K562 (cell line): Measurements from ENCODE around the gene GRB14. TPM values are rescaled to one million over a fixed set of nuclear protein-coding genes. Genes with fewer than 3 reads are reported as not detected.

ENCODE experiments used
- ATAC-seq: fragments of 200-7000 bp; cut with Tn5 transposase; 3 replicates; pipeline ENCODE4 v1.9.1; 2020; ENCODE audit warnings: moderate library complexity
- BruUV-seq: library from RNA; stranded (reverse); fragments of 400-500 nt; replicated peaks from 2 replicates; lab custom pipeline; 2021; lab: Mats Ljungman, UMichigan
- CTCF ChIA-PET: fragments of 300-600 bp; formaldehyde crosslinking; extraction: SDS; loops from one replicate; lab custom pipeline; 2021; ENCODE audit warnings: low intra/inter-chr PET ratio; lab: Yijun Ruan, JAX
- POLR2A ChIA-PET: fragments of 300-600, 350-650 bp; sonication (Branson Sonifier 250); formaldehyde crosslinking; extraction: SDS; loops from one replicate; lab custom pipeline; 2021; ENCODE audit warnings: antibody characterized with exemption, inconsistent platforms; lab: Yijun Ruan, JAX
- DNase-seq, 4 experiments: peaks; one replicate each; pipeline versions ENCODE4 v3.0.0 to v3.0.0-alpha.2; 2011 to 2018; ENCODE audit warnings: low spot score in 3 of 4, mixed read lengths in 3 of 4; ENCODE audit errors: extremely low read depth in 1 of 4
- FAIRE-seq: peaks from 2 replicates; lab custom pipeline; 2011; peaks lifted over from hg19 to GRCh38; lab: Jason Lieb, UNC
- H2AFZ ChIP-seq: 2 replicates; pipeline ENCODE4 v1.6.0; 2011; ENCODE audit warnings: low read depth, low read length, control low read depth, inconsistent platforms
- H3K27ac ChIP-seq: fragments of 200-600 bp; 3 replicates; pipeline ENCODE4 v1.8.0; 2011; ENCODE audit warnings: low read depth, mild to moderate bottlenecking, control low read depth, inconsistent platforms, low read length, moderate library complexity, mixed read lengths; ENCODE audit errors: extremely low read depth
- H3K27me3 ChIP-seq, 2 experiments: fragments of 300-600 bp in 1 of 2; 2 replicates in 1 of 2; 3 replicates in 1 of 2; pipeline versions ENCODE4 v1.6.0 to v1.8.0; 2011; ENCODE audit warnings: inconsistent platforms in 2 of 2, low read length in 2 of 2, mild to moderate bottlenecking in 1 of 2, mixed read lengths in 1 of 2, moderate library complexity in 1 of 2; ENCODE audit not compliant: control insufficient read depth in 2 of 2, insufficient read depth in 2 of 2
- H3K36me3 ChIP-seq: fragments of 300-600 bp; 3 replicates; pipeline ENCODE4 v1.8.0; 2011; ENCODE audit warnings: mild to moderate bottlenecking, low read length, inconsistent platforms; ENCODE audit not compliant: control insufficient read depth, insufficient read depth
- H3K4me1 ChIP-seq, 2 experiments: fragments of 200-600 bp in 1 of 2; replicated peaks in 1 of 2; 2 replicates in 1 of 2; 3 replicates in 1 of 2; pipeline versions ENCODE4 v1.5.1 to v1.8.0; 2011; ENCODE audit warnings: inconsistent platforms in 2 of 2, low read length in 2 of 2, mild to moderate bottlenecking in 1 of 2, mixed read lengths in 1 of 2, moderate library complexity in 1 of 2; ENCODE audit not compliant: control insufficient read depth in 2 of 2, insufficient read depth in 2 of 2
- H3K4me2 ChIP-seq: 2 replicates; pipeline ENCODE4 v1.6.1; 2011; ENCODE audit warnings: low read length, control low read depth, inconsistent platforms, mixed read lengths; ENCODE audit not compliant: insufficient read depth
- H3K4me3 ChIP-seq: fragments of 200-600 bp; sonication (generic), shearing (Covaris generic); 2 replicates; pipeline ENCODE4 v1.5.1; 2016; ENCODE audit warnings: control low read depth, inconsistent platforms
- H3K79me2 ChIP-seq: fragments of 200-600 bp; 3 replicates; pipeline ENCODE4 v1.8.0; 2011; ENCODE audit warnings: low read length, inconsistent platforms; ENCODE audit not compliant: control insufficient read depth, insufficient read depth
- H3K9ac ChIP-seq, 2 experiments: 2 replicates each; pipeline versions ENCODE4 v1.6.0 to v1.6.1; 2011; ENCODE audit warnings: low read depth in 2 of 2, low read length in 2 of 2, control low read depth in 1 of 2, inconsistent platforms in 1 of 2, mild to moderate bottlenecking in 1 of 2, mixed read lengths in 1 of 2; ENCODE audit not compliant: insufficient read depth in 1 of 2
- H3K9me1 ChIP-seq: one replicate; pipeline ENCODE4 v1.6.0; 2011; ENCODE audit warnings: inconsistent platforms, mild to moderate bottlenecking, low read length, moderate library complexity; ENCODE audit not compliant: control insufficient read depth, insufficient read depth
- H3K9me3 ChIP-seq: replicated peaks from 2 replicates; pipeline ENCODE4 v1.5.1; 2011; ENCODE audit warnings: low read depth, low read length, inconsistent platforms; ENCODE audit not compliant: control insufficient read depth, insufficient read depth
- H4K20me1 ChIP-seq: replicated peaks from 2 replicates; pipeline ENCODE4 v1.6.1; 2011; ENCODE audit warnings: low read length, inconsistent platforms, mixed read lengths; ENCODE audit not compliant: control insufficient read depth, insufficient read depth
- ARID2 ChIP-seq: fragments of 450-650 bp; IDR thresholded peaks from 2 replicates; pipeline ENCODE4 v1.6.1; 2017; ENCODE audit warnings: antibody characterized with exemption, mild to moderate bottlenecking
- ATF4 ChIP-seq: fragments of 450-650 bp; formaldehyde crosslinking; IDR thresholded peaks from 2 replicates; pipeline ENCODE4 v1.4.0; 2022; ENCODE audit warnings: mild to moderate bottlenecking, moderate library complexity
- CC2D1A ChIP-seq: fragments of 450-650 bp; IDR thresholded peaks from 2 replicates; pipeline ENCODE4 v1.6.1; 2017; ENCODE audit warnings: mild to moderate bottlenecking
- CGGBP1 ChIP-seq: fragments of 250-450 bp; sonication (Bioruptor Pico); IDR thresholded peaks from 2 replicates; pipeline ENCODE4 v1.9.0; 2021; ENCODE audit warnings: mild to moderate bottlenecking
- CHD1 ChIP-seq: fragments of 200-600 bp; sonication (generic); IDR thresholded peaks from one replicate; pipeline ENCODE4 v1.6.1; 2012; ENCODE audit warnings: mild to moderate bottlenecking, moderate library complexity, low read length, inconsistent platforms
- CHD2 ChIP-seq: IDR thresholded peaks from 2 replicates; pipeline ENCODE4 v1.6.1; 2011; ENCODE audit warnings: low read depth, low read length
- DMBX1 ChIP-seq: fragments of 250-450 bp; sonication (Bioruptor Pico); IDR thresholded peaks from 2 replicates; pipeline ENCODE4 v1.8.0; 2022; ENCODE audit warnings: inconsistent platforms, mild to moderate bottlenecking, moderate library complexity, borderline replicate concordance
- FOXK1 ChIP-seq: sonication (generic); formaldehyde crosslinking; IDR thresholded peaks from 2 replicates; pipeline ENCODE4 v1.8.0; 2022; ENCODE audit warnings: missing genetic modification reagents, mild to moderate bottlenecking, borderline replicate concordance
- GTF2B ChIP-seq: IDR thresholded peaks from 2 replicates; pipeline ENCODE4 v1.6.1; 2011; ENCODE audit not compliant: insufficient read length; ENCODE audit errors: extremely low read depth
- LCOR ChIP-seq: sonication (generic); formaldehyde crosslinking; IDR thresholded peaks from 2 replicates; pipeline ENCODE4 v1.8.0; 2022; ENCODE audit warnings: mild to moderate bottlenecking, missing genetic modification reagents
- RCOR1 ChIP-seq, 2 experiments: IDR thresholded peaks; 2 replicates each; pipeline ENCODE4 v1.6.1; 2012; ENCODE audit warnings: low read depth in 2 of 2, low read length in 2 of 2, borderline replicate concordance in 1 of 2, improper control_type of control experiment in 1 of 2
- SIN3B ChIP-seq: fragments of 450-650 bp; IDR thresholded peaks from 2 replicates; pipeline ENCODE4 v1.6.1; 2017; ENCODE audit warnings: low read depth, mild to moderate bottlenecking, moderate library complexity
- SP2 ChIP-seq: IDR thresholded peaks from 2 replicates; pipeline ENCODE4 v1.6.1; 2011; ENCODE audit warnings: mild to moderate bottlenecking, low read depth, low read length, moderate library complexity; ENCODE audit not compliant: poor library complexity, severe bottlenecking; ENCODE audit errors: extremely low read depth
- YBX1 ChIP-seq: fragments of 450-650 bp; IDR thresholded peaks from 2 replicates; pipeline ENCODE4 v1.7.1; 2016; ENCODE audit warnings: mild to moderate bottlenecking
- ZKSCAN8 ChIP-seq: fragments of 200-800 bp; sonication (Bioruptor generic); IDR thresholded peaks from 2 replicates; pipeline ENCODE4 v1.6.1; 2016; ENCODE audit warnings: missing genetic modification characterization, missing compliant biosample characterization
- ZNF274 ChIP-seq: IDR thresholded peaks from 2 replicates; pipeline ENCODE4 v1.6.1; 2011; ENCODE audit warnings: low read depth, mild to moderate bottlenecking, low read length, moderate library complexity, borderline replicate concordance
- ZNF76 ChIP-seq: fragments of 250-450 bp; sonication (Bioruptor Pico); IDR thresholded peaks from 2 replicates; pipeline ENCODE4 v1.4.0; 2020; ENCODE audit warnings: mild to moderate bottlenecking, moderate library complexity, borderline replicate concordance
- WGBS: fragments of 100-300 bp; shearing (Covaris generic); methylation state at CpG from one replicate; pipeline ENCODE4 v1.1.6; 2016; ENCODE audit warnings: low coverage, mixed read lengths; ENCODE audit not compliant: insufficient coverage; ENCODE audit errors: missing lambda C conversion rate; 5-methylcytosine and 5-hydroxymethylcytosine counted together
- in situ Hi-C: fragments of 300-500 bp; cut with MboI; formaldehyde crosslinking; loops from 4 replicates; pipeline ENCODE4 v1.15.0; 2018; ENCODE audit warnings: inconsistent platforms, mixed read lengths
- intact Hi-C: fragments of 100-400 bp; cut with micrococcal nuclease; formaldehyde crosslinking; loops from 2 replicates; pipeline ENCODE4 v1.14.2; 2022
- polyA plus RNA-seq, 8 experiments: library from polyadenylated mRNA; depleted of rRNA in 4 of 8; stranded (reverse) in 5 of 8; unstranded in 3 of 8; fragments of >200 nt; fragmentation: Nextera tagmentation in 2 of 8; fragmentation: Illumina TruSeq in 1 of 8; extraction: Ambion mirVana in 2 of 8; extraction: Trizol in 1 of 8; gene quantifications; 2 replicates each; pipeline versions ENCODE4 v1.2.1 to v1.2.3, GENCODE V29; 2011 to 2014; ENCODE audit warnings: inconsistent platforms in 1 of 8, missing spikeins in 1 of 8
- total RNA-seq, 7 experiments: library from RNA; depleted of rRNA in 6 of 7; stranded (reverse); fragments of >200 nt in 6 of 7; fragmentation: Illumina TruSeq in 2 of 7; extraction: Trizol in 2 of 7; gene quantifications; 2 replicates each; pipeline versions ENCODE4 v1.2.1 to v1.2.3, GENCODE V29; 2011 to 2021; ENCODE audit warnings: low replicate concordance in 1 of 7
- TF ChIP-seq, protein P1 (sequence below): sonication (generic); formaldehyde crosslinking; IDR thresholded peaks from 2 replicates; pipeline ENCODE4 v1.9.0; 2022; ENCODE audit warnings: mild to moderate bottlenecking, missing genetic modification reagents
- TF ChIP-seq, protein P2 (sequence below): fragments of 450-650 bp; IDR thresholded peaks from 2 replicates; pipeline ENCODE4 v1.6.1; 2016; ENCODE audit warnings: low read depth, mild to moderate bottlenecking, moderate library complexity

GRB14 gene
- total and polyA plus RNA-seq, 9 of the 15 experiments (the other 6 are each of a cell fraction or from before 2014, with no cell fraction given), result not detected

GRCh38 chr2:164515734-164516133 is 105.5 kb downstream of the GRB14 start:
- BruUV-seq, result no TSS peak
- H3K9ac ChIP-seq, result no peak overlapping the region
- intact Hi-C loops, result no loop called here
- no peak overlapping the region for H3K4me2 ChIP-seq
- no peaks in the 10 kb centered on the region for H3K9me1 ChIP-seq
- H3K36me3 ChIP-seq, result no peaks in the 10 kb centered on the region
- no peak overlapping the region for H2AFZ ChIP-seq
- TF ChIP-seq GTF2B (no peak), CHD2 (no peak), CGGBP1 (CRISPR knock-in tag) (no peak), RCOR1 (IDR thresholded peaks at IDR 0.05; ENCODE audit: borderline replicate concordance in 1 of 2, low read depth in 2 of 2, low read length in 2 of 2) (no peak), CC2D1A (no peak), FOXK1 (no peak), ZKSCAN8 (CRISPR knock-in tag) (no peak), CHD1 (no peak), ATF4 (CRISPR knock-in tag) (no peak), DMBX1 (CRISPR knock-in tag) (no peak), ARID2 (no peak), SIN3B (no peak), ZNF76 (CRISPR knock-in tag) (no peak), SP2 (no peak), LCOR (CRISPR knock-in tag) (no peak), ZNF274 (no peak), YBX1 (no peak)
- TF ChIP-seq, protein P1, sequence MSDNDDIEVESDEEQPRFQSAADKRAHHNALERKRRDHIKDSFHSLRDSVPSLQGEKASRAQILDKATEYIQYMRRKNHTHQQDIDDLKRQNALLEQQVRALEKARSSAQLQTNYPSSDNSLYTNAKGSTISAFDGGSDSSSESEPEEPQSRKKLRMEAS (CRISPR knock-in tag), result no peak
- TF ChIP-seq, protein P2, sequence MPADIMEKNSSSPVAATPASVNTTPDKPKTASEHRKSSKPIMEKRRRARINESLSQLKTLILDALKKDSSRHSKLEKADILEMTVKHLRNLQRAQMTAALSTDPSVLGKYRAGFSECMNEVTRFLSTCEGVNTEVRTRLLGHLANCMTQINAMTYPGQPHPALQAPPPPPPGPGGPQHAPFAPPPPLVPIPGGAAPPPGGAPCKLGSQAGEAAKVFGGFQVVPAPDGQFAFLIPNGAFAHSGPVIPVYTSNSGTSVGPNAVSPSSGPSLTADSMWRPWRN, result no peak
- ATAC-seq (no peak), FAIRE-seq (no peak), DNase-seq (no peak)
- no peaks in the 10 kb centered on the region for H3K27me3 ChIP-seq
- H3K9me3 ChIP-seq, result no peaks in the 10 kb centered on the region; the same call in 1 of the 2 replicates
- ChIA-PET CTCF (no interaction called here), POLR2A (no interaction called here)
- H3K27ac ChIP-seq, result no peak overlapping the region
- 0% methylated on average over 2 of the region's 2 CpGs for WGBS
- no peaks in the 10 kb centered on the region for H4K20me1 ChIP-seq
- in situ Hi-C loops, result no loop called here
- H3K4me3 ChIP-seq, result no peak overlapping the region
- no peaks in the 10 kb centered on the region for H3K4me1 ChIP-seq
- no peaks in the 10 kb centered on the region for H3K79me2 ChIP-seq
